H1 (cell line): ENCODE data around the gene MMS19. TPM values are rescaled to one million over a fixed set of nuclear protein-coding genes. Genes with fewer than 3 reads are reported as not detected.

ENCODE experiments used
- ATF2 ChIP-seq: IDR thresholded peaks from 2 replicates; pipeline ENCODE4 v1.6.1; 2012; ENCODE audit warnings: low read length, inconsistent platforms
- EGR1 ChIP-seq: IDR thresholded peaks from 2 replicates; pipeline ENCODE4 v1.6.1; 2011; ENCODE audit warnings: low read depth, low read length, borderline replicate concordance
- HDAC6 ChIP-seq: IDR thresholded peaks from one replicate; pipeline ENCODE4 v1.7.1; 2012; ENCODE audit warnings: low read depth, mild to moderate bottlenecking, inconsistent platforms, low read length, moderate library complexity
- KDM4A ChIP-seq: IDR thresholded peaks from one replicate; pipeline ENCODE4 v1.7.1; 2012; ENCODE audit warnings: low read depth, mild to moderate bottlenecking, moderate library complexity, low read length, inconsistent platforms; ENCODE audit not compliant: severe bottlenecking
- NANOG ChIP-seq: IDR thresholded peaks from 2 replicates; pipeline ENCODE4 v1.6.1; 2011; ENCODE audit warnings: low read length, low read depth, mild to moderate bottlenecking, inconsistent platforms; ENCODE audit not compliant: insufficient read depth, poor library complexity, severe bottlenecking
- SIN3A ChIP-seq, 2 experiments: IDR thresholded peaks in 1 of 2; conservative IDR thresholded peaks in 1 of 2; 2 replicates each; pipeline ENCODE4 v1.6.1; 2011 to 2012; ENCODE audit warnings: low read length in 2 of 2, improper control_type of control experiment in 1 of 2, low read depth in 1 of 2, mild to moderate bottlenecking in 1 of 2
- SIRT6 ChIP-seq: IDR thresholded peaks from one replicate; pipeline ENCODE4 v1.7.1; 2012; ENCODE audit warnings: low read length, inconsistent platforms
- SP1 ChIP-seq: IDR thresholded peaks from 2 replicates; pipeline ENCODE4 v1.6.1; 2011; ENCODE audit warnings: low read depth, low read length
- SP2 ChIP-seq: IDR thresholded peaks from 2 replicates; pipeline ENCODE4 v1.6.1; 2012; ENCODE audit warnings: mild to moderate bottlenecking, low read length, inconsistent platforms
- SP4 ChIP-seq: IDR thresholded peaks from 2 replicates; pipeline ENCODE4 v1.6.1; 2012; ENCODE audit warnings: low read length, inconsistent platforms
- SRF ChIP-seq: IDR thresholded peaks from 2 replicates; pipeline ENCODE4 v1.6.1; 2011; ENCODE audit warnings: mild to moderate bottlenecking, low read depth, low read length, moderate library complexity
- TBP ChIP-seq: IDR thresholded peaks from 2 replicates; pipeline ENCODE4 v1.6.1; 2011; ENCODE audit warnings: low read depth, low read length, improper control_type of control experiment
- YY1 ChIP-seq: IDR thresholded peaks from 2 replicates; pipeline ENCODE4 v1.6.1; 2011; ENCODE audit warnings: low read depth, mild to moderate bottlenecking, low read length
- polyA plus RNA-seq, 7 experiments: library from polyadenylated mRNA; depleted of rRNA in 3 of 7; stranded (reverse) in 5 of 7; unstranded in 2 of 7; fragments of >200 nt in 5 of 7; fragments of 200-250 nt in 2 of 7; gene quantifications; 1 replicate in 5 of 7; 2 replicates in 1 of 7; 4 replicates in 1 of 7; pipeline versions ENCODE4 v1.2.1 to v1.2.3, GENCODE V29; 2011 to 2013; ENCODE audit warnings: missing spikeins in 2 of 7, mixed read lengths in 2 of 7
- total RNA-seq: library from RNA; stranded (reverse); fragmentation: NEBNext Ultra II Directional; extraction: Animal tissue kit (Norgen Biotek cat#: 25700); gene quantifications from 2 replicates; pipeline ENCODE4 v1.2.1, GENCODE V29; 2021

MMS19 gene
- total and polyA plus RNA-seq, 2 of the 8 experiments (the other 6 are each of a cell fraction or from before 2014, with no cell fraction given) = 130 to 221 TPM

GRCh38 chr10:97479939-97480338, 18.3 kb downstream of the MMS19 start (continued):
- TF ChIP-seq ATF2 = peak; percentile 64; the same call in 1 of the 2 replicates
- peak; percentile 54 to 71; a peak in 1 of 4 replicates for TF ChIP-seq SIN3A (conservative IDR thresholded peaks at IDR 0.05 in 1 of 2, IDR thresholded peaks at IDR 0.05 in 1 of 2; ENCODE audit: low read depth in 1 of 2, low read length in 2 of 2)
- no peak for TF ChIP-seq KDM4A
- no peak for TF ChIP-seq SP2
- TF ChIP-seq TBP = peak; percentile 77
- no peak for TF ChIP-seq EGR1
- peak; percentile 97 for TF ChIP-seq SRF
- TF ChIP-seq SIRT6 = no peak
- peak; percentile 77 for TF ChIP-seq SP1
- TF ChIP-seq YY1 = peak; percentile 99
- no peak for TF ChIP-seq HDAC6
- TF ChIP-seq NANOG = peak; percentile 30
- peak; percentile 80; the same call in 1 of the 2 replicates for TF ChIP-seq SP4
